GM21737 (cell line): ENCODE measurements around the gene PMF1.

Experiments used
- ATAC-seq: cut with Tn5 transposase; IDR thresholded peaks from one replicate; pipeline ENCODE4 v1.9.1; 2021; ENCODE audit warnings: mild to moderate bottlenecking, moderate library complexity; ENCODE audit not compliant: unreplicated experiment

PMF1 gene

DNA sequence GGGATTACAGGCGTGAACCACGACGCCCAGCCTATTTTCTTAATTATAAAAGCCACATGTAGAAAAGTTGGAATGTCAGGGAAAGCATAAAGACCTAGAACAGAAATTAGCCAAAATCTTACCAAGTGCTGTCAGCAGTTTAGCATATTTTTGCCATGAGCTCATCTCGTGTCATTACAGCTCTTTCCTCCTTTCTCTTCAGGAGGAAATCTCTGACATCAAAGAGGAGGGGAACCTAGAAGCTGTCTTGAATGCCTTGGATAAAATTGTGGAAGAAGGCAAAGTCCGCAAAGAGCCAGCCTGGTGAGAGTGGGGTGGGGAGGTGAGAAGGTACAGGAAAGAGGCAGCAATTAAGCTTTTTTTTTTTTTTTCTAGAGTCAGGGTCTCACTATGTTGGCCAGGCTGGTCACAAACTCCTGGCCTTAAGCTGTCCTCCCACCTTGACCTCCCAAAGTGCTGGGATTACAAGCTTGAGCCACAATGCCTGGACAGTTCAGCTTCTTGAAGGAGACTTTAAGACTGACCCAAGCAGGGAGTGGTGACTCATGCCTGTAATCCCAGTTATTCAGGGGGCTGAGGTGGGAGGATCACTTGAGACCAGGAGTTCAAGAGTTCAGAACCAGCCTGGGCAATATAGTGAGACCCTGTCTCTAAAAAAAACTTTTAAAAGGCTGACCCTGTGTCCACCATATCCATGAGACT, 20.8 kb downstream of the PMF1 start:
- no peak for ATAC-seq

DNA sequence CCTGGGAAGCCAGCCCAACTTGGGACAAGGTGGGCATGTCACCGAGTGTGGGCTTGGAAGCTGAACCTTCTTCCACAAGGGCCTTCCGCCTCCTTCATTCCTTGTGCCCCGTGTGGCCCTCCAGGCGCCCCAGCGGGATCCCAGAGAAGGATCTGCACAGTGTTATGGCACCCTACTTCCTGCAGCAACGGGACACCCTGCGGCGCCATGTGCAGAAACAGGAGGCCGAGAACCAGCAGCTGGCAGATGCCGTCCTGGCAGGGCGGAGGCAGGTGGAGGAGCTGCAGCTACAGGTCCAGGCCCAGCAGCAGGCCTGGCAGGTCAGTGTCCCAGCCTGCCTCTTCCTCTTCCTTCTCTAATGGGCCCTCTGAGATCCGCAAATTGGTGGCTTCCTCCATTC, 23.4 kb downstream of the PMF1 start:
- ATAC-seq: no peak

DNA sequence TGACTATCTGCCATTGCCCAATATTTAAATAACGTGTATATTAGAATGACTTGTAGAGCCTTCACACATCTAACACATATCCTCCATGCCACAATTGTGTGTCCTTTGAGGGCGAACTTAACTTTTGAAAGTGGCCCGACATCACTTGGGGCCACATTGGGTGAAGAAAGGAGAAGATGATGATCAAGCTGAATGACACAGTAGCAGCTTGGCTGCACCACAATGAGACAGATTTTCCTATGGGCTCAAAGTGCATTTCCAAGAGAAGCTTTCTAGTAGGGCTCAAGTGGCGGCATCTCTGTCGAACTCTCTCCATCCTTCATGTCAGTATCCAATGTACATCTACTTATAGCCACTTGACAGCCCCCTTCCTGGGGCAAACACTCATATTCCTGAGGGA, 25.4 kb downstream of the PMF1 start:
- no peak for ATAC-seq

DNA sequence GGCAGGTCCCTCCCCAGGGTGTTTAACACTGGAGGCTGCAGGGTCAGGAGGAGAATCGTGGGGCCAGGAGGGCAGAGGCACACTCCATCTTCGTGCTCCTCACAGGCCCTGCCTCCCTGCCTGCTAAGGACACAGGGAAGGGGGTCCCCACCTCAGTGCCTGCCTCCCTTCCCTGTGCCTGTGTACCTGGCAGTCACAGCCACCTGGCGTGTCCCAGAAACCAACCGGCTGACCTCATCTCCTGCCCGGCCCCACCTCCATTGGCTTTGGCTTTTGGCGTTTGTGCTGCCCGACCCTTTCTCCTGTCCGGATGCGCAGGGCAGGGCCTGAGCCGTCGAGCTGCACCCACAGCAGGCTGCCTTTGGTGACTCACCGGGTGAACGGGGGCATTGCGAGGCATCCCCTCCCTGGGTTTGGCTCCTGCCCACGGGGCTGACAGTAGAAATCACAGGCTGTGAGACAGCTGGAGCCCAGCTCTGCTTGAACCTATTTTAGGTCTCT, 28.6 kb downstream of the PMF1 start:
- ATAC-seq: no peak

DNA sequence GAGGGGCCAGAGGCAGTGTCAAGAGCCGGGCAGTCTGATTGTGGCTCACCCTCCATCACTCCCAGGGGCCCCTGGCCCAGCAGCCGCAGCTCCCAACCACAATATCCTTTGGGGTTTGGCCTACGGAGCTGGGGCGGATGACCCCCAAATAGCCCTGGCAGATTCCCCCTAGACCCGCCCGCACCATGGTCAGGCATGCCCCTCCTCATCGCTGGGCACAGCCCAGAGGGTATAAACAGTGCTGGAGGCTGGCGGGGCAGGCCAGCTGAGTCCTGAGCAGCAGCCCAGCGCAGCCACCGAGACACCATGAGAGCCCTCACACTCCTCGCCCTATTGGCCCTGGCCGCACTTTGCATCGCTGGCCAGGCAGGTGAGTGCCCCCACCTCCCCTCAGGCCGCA, 29.1 kb downstream of the PMF1 start, which contains the start of gene BGLAP:
Gene BGLAP (plus strand): TSS at position 259 of the 400 bp plus-strand sequence. CDS start 48 bp downstream, at position 307.
- ATAC-seq: no peak

DNA sequence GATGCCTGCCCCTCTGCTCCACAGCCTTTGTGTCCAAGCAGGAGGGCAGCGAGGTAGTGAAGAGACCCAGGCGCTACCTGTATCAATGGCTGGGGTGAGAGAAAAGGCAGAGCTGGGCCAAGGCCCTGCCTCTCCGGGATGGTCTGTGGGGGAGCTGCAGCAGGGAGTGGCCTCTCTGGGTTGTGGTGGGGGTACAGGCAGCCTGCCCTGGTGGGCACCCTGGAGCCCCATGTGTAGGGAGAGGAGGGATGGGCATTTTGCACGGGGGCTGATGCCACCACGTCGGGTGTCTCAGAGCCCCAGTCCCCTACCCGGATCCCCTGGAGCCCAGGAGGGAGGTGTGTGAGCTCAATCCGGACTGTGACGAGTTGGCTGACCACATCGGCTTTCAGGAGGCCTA, 29.9 kb downstream of the PMF1 start:
- ATAC-seq: no peak

DNA sequence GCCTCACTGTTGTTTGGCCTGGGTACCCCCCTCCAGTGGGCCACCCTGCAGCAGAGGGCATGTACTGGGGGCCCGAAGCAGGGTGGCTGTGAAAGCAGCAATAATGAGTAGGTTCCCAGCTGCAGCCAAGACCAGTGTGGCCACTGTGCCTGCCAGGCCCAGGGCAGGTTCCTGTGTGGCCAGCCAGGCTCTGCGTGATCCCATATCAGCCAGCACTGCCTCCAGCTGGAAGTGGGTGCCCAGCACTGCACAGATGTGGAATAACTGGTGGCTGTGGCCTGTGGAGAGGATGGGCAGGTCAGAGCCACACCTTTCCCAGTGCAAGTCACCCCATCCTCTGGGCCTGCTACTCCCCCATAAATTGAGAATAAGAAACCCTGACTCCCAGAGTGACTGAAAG, 31.3 kb downstream of the PMF1 start:
- ATAC-seq: no peak

DNA sequence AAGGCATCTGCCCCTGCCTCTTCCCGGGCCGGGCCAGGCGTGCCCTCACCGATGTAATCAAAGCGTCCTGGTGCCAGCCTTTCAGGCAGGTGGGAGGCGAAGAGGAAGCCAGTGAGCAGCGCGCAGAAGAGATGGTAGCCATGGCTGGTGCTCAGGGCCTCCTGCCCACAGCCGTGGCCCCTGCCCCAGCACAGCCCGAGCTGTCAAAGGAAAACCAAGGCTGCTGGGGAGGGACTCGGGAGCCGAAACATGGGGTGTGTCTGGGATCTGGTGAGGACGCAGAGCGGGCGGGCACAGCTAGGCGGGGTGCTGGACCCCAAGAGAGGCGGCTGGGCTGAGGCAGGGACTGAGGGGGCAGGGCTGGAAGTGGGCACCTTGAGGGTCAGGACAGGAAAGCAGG, 31.9 kb downstream of the PMF1 start:
- ATAC-seq: no peak

DNA sequence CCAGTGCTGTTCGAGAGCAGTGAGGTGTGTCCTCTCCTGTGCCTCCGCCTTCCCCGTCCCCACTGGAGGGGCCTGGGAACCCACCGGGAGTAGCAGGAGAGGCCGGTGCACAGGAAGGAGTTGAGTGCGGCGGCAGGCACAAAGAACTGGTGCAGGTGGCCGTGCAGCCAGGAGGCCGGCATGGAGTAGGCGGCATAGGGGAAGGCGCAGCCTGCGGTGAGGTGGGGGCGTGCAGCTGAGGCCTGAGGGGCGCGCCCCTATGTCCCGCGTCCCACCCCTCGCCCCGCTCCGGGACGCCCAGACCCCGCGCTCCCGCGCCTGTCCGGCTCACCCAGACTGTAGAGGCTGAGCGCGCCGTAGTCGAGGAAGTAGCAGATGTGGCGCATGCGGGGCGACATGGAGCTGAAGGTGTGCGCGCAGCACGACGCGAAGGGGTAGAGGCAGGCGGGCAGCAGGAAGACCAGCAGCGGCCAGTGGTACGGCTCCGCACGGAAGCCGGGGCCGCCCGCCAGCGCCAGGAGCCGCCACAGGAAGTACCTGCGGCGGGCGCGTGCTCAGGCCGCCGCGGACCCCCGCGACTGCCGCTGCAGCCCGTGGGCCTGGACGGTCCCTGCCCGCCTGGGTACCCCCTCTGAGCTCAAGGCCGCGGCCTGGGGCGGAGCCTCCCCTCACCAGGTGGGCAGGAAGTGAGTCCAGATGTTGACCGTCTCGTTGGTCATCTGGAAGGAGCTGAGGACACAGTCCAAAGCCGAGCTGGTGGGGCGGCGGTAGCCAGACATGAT, 32.8 kb downstream of the PMF1 start:
- no peak for ATAC-seq

DNA sequence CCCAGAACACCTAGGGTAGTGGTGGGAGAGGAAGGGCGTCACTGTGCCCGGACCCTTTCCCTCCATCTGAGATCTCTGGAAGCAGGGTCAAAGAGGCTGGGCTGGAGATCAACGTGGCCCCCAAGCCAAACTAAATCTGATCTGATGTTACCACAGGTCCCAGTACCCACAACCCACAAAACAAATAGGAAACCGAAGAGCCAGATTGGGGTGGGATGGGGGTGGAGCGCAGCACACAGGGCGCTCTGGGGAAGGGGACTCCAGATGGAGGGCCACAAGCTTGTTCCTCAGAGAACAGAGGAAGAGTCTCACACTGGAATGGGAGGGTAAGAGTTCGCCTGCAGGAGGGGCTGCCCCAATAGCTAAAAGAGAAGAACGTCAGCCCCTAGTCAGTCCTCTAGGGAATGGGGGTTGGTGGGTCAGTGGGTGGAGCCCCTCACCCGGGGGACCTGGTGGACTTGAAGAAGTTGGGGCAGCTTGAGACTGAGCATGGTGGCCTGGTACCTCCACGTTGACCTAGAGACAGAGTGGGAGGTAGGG, 33.5 kb downstream of the PMF1 start:
- ATAC-seq: no peak

DNA sequence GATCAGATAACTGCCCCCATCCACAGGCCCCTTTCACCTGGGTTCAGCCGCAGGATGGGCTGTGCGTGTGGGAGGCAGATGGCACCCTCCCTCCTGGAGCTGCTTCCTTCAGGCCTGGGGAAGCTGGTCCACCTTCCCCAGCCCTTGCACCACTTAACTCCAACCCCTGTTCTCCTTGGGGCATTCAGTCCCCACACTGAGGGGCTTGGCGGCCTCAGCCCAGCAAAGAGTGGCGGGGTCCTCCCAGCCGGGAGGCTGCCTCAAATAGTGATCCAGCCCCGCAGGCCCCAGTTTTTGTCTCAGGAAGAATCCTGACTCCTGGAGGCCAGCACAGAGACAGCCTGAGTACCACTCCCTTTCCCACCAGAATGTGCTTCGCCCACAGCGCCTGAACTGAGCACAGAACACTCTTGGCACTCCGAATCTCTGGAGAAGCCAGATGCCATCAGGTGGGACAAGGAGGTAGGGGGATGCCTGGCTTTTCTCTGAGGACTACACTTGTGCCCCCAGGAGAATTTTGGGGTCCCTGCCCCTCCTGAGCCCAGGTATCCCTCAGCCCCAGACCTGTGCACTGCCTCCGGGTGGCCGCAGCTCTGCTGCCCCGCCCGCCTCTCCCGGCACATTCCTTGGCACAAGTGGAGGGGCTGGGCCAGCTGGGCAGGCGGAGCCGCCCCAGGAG, 34.1 kb downstream of the PMF1 start:
- ATAC-seq: no peak

DNA sequence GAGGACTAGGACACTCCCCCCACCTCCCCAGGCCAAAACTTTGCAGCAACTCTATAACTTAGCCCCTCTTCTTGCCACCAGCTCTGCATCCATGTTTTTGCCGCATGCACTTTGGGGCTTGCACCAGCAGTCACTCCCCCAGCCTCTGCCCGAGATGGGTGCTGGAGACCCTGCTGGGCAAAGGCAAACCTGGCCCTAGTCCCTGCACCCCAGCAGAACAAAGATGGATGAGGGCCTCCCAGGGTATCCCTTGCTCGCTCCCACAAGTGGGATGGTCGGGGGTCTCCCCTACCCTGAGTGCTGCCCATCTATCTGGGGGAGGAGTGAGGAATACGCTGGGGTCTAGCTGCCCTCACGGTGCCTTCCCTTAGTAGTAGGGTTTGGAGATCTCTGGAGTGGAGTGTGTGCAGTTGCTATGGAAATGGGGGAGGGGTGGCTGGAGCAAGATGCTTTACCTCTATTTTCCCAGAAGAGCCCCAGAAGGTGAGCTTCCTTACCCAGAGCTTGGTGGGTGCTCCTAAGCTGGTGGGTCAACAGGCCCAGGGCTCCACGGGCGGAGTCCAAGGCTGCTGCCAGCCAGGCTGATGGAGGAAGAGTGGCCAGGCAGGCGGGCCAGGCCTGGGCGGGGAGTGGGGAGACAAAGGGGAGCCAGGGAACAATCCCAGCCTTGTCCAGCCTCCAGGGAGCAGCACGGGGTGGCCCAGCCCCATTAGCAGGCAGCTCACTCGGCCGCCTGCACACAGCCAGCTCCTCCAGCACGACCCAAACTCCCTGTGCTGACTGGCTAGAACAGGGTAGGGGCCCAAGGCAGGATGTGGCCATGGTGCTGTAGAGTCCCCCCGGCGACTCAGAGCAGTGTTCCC, 34.9 kb downstream of the PMF1 start, which contains the start of gene PAQR6:
Gene PAQR6 (minus strand): TSS at position 597 of the 863 bp plus-strand sequence. CDS start 1,325 bp downstream, outside the sequence.
- no peak for ATAC-seq

DNA sequence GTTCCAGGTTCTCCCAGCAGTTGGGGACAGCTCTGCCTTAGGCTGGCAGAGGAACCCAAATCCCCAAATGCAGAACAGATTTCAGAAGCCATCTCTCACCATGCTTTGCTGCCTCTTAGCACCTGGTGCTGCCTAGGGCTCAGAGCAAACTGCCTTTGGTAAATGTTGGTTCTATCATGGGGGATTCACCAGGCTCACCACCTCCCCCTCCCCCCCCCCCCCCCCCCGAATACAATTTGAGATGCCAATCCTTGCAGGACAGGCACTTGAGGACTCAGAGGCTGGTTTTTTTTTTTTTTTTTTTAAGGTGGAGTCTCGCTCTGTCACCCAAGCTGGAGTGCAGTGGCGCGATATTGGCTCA, 35.5 kb downstream of the PMF1 start:
- ATAC-seq: no peak

DNA sequence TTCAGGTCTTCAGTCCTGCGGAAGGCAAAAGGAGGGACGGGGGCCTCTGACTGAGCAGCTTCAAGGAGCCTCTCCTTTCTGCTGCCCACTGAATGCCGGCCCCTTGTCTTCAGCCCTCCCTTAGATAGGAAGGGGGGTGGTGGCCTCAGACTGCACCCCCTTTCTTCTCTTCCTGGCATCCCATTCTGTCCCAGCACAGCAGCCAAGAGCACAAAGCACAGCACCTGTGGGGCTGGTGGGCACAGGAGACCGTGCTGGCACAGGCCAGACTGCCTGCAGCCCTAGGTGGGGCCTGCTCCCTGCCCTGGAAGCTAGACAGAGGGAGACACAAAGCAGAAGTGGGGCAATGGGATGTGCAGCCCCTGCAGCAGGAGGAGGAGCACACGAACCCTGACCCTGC, 36.8 kb downstream of the PMF1 start:
- ATAC-seq: no peak

DNA sequence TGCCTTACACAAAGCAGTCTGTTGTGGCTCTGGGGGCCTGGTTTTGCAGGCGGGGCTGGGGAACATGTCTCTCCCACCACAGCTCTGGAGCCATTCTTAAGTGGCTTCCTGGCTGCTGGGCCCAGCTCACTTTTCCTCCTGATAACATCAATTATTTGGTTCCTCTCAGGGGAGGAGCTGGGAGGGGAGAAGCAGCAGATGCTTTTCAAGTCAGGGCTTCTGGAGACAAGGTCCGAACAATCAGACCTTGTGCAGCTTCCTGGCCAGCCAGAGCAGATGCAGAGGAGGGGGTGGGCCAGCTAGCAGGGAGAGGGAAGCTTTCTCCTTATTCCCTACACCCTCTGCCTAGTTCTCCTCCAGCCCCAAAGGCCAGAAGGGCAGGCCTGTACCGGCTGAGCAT, 38.7 kb downstream of the PMF1 start:
- ATAC-seq: no peak

DNA sequence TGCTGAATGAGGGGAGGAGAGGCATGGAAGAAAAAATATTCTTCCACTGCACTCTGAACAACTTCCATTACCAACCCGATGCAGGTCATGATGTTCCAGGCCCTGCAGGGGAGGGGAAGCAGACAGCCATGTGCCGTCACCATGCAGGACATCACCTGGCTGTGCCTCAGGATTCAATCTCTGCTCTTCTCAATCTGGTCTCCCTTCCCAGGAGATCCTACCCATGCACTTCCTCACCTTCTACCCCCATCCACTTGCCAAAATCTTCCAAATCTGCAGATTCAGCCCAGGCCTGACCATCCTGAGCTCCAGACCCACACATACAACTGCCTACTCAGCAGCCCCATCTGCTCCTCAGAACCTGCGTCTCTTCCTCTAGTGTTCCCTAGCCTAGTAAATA, 40.8 kb downstream of the PMF1 start:
- ATAC-seq: no peak

DNA sequence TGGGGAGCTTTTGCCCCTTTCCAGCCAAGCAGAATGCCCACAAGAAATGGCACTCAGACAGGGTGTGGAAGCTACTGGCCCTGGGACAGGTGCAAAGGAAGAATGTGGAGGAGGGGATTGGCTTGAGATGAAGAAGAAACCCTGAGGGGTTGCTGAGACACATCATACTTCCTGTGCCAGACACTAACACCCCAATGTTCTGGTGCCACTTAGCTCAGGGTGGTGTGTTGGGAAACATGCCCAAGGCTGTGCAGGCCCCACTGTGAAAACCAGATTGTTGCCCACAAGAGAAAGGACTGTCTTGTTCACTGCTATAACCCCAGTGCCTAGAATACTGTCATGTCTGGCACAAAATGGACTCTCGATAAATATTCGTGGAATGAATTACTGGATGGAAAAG, 44.9 kb downstream of the PMF1 start:
- no peak for ATAC-seq

DNA sequence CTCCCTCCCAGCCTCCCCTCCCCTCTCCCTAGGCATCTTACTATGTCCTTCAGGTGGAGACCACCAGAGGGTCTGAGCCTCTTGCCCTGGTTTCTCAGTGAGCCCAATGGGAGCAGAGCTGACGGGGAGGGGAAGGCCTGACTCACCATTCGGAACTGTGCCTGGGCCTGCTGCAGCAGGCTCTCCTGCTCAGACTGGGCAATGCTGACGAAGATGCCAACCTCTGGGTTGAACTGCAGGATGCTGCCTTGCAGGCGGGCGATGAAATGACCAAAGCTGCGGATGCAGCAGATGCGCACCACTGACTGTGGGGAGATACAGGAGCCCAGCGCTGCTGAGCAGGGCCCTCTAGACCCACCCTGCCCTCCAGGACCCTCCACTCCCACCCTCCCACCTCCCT, 46.1 kb downstream of the PMF1 start:
- ATAC-seq: no peak

DNA sequence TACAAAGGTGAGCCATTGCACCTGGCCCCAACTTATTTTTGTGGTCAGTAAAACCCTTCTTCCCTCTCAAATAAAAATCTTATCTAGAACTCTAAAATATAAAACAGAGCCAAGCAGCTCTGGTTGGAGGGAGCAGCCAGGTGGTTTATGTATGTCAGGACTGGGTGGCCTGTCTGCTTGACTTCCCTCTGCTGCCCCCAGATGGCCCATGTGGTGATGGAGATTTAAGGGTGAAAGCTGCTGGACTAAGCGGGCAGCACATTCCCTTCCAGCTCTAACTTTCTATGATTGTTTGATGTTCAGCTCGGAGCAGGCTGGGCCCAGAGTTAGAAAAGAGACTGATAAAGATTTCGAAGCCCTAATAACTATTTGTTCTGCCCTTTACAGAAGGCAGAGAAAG, 47.0 kb downstream of the PMF1 start:
- ATAC-seq: no peak

DNA sequence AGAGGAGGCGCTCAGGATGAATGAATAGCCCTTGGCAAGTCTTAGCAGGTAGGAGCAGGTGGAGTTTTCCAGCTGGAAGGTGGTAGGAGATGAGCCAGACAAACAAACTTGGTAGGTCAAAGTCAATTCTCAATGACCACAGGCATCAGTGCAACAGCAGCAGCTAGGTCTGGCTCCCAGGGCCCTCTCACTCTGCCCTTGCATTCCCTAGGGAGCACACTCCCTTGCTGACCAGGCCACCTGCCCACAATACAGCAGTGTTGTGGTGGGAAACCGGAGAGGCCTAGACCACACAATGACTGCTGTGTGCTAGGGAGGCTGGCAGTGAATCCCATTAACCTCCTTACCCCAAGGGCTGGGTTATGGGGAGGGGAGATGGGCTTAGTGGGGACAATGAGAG, 48.1 kb downstream of the PMF1 start:
- no peak for ATAC-seq
